ENCODE data around the gene NUDT7. TPM values are rescaled to one million over a fixed set of nuclear protein-coding genes. Genes with fewer than 3 reads are reported as not detected.

Gene NUDT7
- total and polyA plus RNA-seq, 2 experiments from 2014 or later = 5.6 to 14.3 TPM

- Mint-ChIP-seq H3K9me3 (no peaks in the 10 kb centered on the region), H3K36me3 (ENCODE audit: low read depth) (no peaks in the 10 kb centered on the region), H3K4me3 (no peak overlapping the region), H3K27ac (no peak overlapping the region), H3K27me3 (ENCODE audit: insufficient read depth, low read depth, poor library complexity) (peaks cover 5% of the 10 kb centered on the region), H3K4me1 (0 out of 3 replicates have a peak, but pooled peaks cover 3% of the 10 kb centered on the region)
- ATAC-seq (no peak), DNase-seq (ENCODE audit: low spot score) (no peak)
- H3K9me2 ChIP-seq (ENCODE audit: insufficient read depth) = no peaks in the 10 kb centered on the region
- no peaks in the 10 kb centered on the region for H3K27me3 ChIP-seq (ENCODE audit: insufficient read depth)
- H3K79me2 ChIP-seq (replicated peaks; ENCODE audit: insufficient read depth) = no peaks in the 10 kb centered on the region
- H3K27ac ChIP-seq (ENCODE audit: low read depth) = no peak overlapping the region
- no peak overlapping the region for H2AFZ ChIP-seq
- H3K4me3 ChIP-seq = no peak overlapping the region
- H3K36me3 ChIP-seq (ENCODE audit: insufficient read depth) = no peaks in the 10 kb centered on the region
- no peak overlapping the region for H3K4me2 ChIP-seq
- TF ChIP-seq REST (IDR thresholded peaks at IDR 0.05; ENCODE audit: unreplicated experiment) (no peak), EZH2phosphoT487 (IDR thresholded peaks at IDR 0.05; ENCODE audit: unreplicated experiment) (no peak), NANOG (IDR thresholded peaks at IDR 0.05; ENCODE audit: borderline replicate concordance) (no peak), JUNB (IDR thresholded peaks at IDR 0.05; ENCODE audit: unreplicated experiment) (no peak), ZNF331 (CRISPR knock-in tag; IDR thresholded peaks at IDR 0.05; ENCODE audit: low read depth) (no peak), ETS1 (IDR thresholded peaks at IDR 0.05) (no peak), POLR2AphosphoS5 (IDR thresholded peaks at IDR 0.05; ENCODE audit: low read depth) (no peak), EZH2 (IDR thresholded peaks at IDR 0.05; ENCODE audit: low read depth, unreplicated experiment) (no peak), ZNF462 (CRISPR knock-in tag; IDR thresholded peaks at IDR 0.05) (no peak), CREB1 (CRISPR knock-in tag; IDR thresholded peaks at IDR 0.05; ENCODE audit: low read depth) (no peak), STAT1 (IDR thresholded peaks at IDR 0.05; ENCODE audit: unreplicated experiment) (no peak), CTCF (conservative IDR thresholded peaks at IDR 0.05; ENCODE audit: low read depth in 2 of 2) (no peak), ZNF114 (CRISPR knock-in tag; IDR thresholded peaks at IDR 0.05) (no peak)
- no peaks in the 10 kb centered on the region for H3F3A ChIP-seq (replicated peaks; ENCODE audit: low read depth)
- H4K20me1 ChIP-seq (replicated peaks; ENCODE audit: insufficient read depth) = no peaks in the 10 kb centered on the region
- H3K4me1 ChIP-seq (ENCODE audit: insufficient read depth) = no peaks in the 10 kb centered on the region
Measured at GRCh38 chr16:77689971-77690370, 32.3 kb upstream of the NUDT7 start.
